IMR-90 (cell line): ENCODE data around the gene GPR39. TPM values are rescaled to one million over a fixed set of nuclear protein-coding genes. Genes with fewer than 3 reads are reported as not detected.

Experiments
- ATAC-seq: fragments of 200-7000 bp; cut with Tn5 transposase; 2 replicates; pipeline ENCODE4 v1.9.1; 2020; ENCODE audit warnings: low read depth, mild to moderate bottlenecking, moderate library complexity
- BruUV-seq: library from RNA; stranded (reverse); fragments of 400-500 nt; replicated peaks from 2 replicates; lab custom pipeline; 2021; lab: Mats Ljungman, UMichigan
- CTCF ChIA-PET: fragments of 300-600 bp; formaldehyde crosslinking; extraction: SDS; loops from one replicate; lab custom pipeline; 2021; ENCODE audit warnings: antibody characterized with exemption; lab: Yijun Ruan, JAX
- POLR2A ChIA-PET: fragments of 300-600 bp; sonication (Branson Sonifier 250); formaldehyde crosslinking; loops from one replicate; lab custom pipeline; 2022; ENCODE audit warnings: antibody characterized with exemption; ENCODE audit not compliant: unreplicated experiment; lab: Charles Lee
- DNase-seq: peaks from one replicate; pipeline ENCODE4 v3.0.0; 2013
- H2AFZ ChIP-seq: replicated peaks from 2 replicates; pipeline ENCODE3; 2013; ENCODE audit warnings: low read length, mild to moderate bottlenecking; ENCODE audit not compliant: poor library complexity
- H2AK5ac ChIP-seq: 2 replicates; pipeline ENCODE4 v1.6.1; 2013; ENCODE audit warnings: low read depth, low read length, inconsistent platforms
- H2AK9ac ChIP-seq: replicated peaks from 2 replicates; pipeline ENCODE3; 2013; ENCODE audit warnings: mild to moderate bottlenecking, low read depth, low read length, moderate library complexity; ENCODE audit not compliant: poor library complexity
- H2BK120ac ChIP-seq: 2 replicates; pipeline ENCODE4 v1.6.1; 2013; ENCODE audit warnings: low read depth, low read length, inconsistent platforms
- H2BK15ac ChIP-seq: 3 replicates; pipeline ENCODE4 v1.6.1; 2013; ENCODE audit warnings: low read depth, low read length, inconsistent platforms
- H2BK20ac ChIP-seq: 2 replicates; pipeline ENCODE4 v1.6.1; 2013; ENCODE audit warnings: low read depth, mild to moderate bottlenecking, inconsistent platforms, low read length, moderate library complexity
- H2BK5ac ChIP-seq: 2 replicates; pipeline ENCODE4 v1.6.1; 2013; ENCODE audit warnings: mild to moderate bottlenecking, low read depth, low read length, inconsistent platforms; ENCODE audit not compliant: poor library complexity, severe bottlenecking
- H3K14ac ChIP-seq: replicated peaks from 2 replicates; pipeline ENCODE4 v1.6.1; 2013; ENCODE audit warnings: low read depth, low read length, inconsistent platforms
- H3K18ac ChIP-seq: 2 replicates; pipeline ENCODE4 v1.6.1; 2013; ENCODE audit warnings: low read depth, low read length, control low read depth
- H3K23ac ChIP-seq: 2 replicates; pipeline ENCODE4 v1.6.1; 2013; ENCODE audit warnings: low read depth, low read length, inconsistent platforms
- H3K27ac ChIP-seq: 2 replicates; pipeline ENCODE4 v1.5.1; 2013; ENCODE audit warnings: mild to moderate bottlenecking, control low read depth, low read length; ENCODE audit not compliant: insufficient read depth
- H3K27me3 ChIP-seq: 2 replicates; pipeline ENCODE4 v1.6.1; 2013; ENCODE audit warnings: low read length; ENCODE audit not compliant: control insufficient read depth, insufficient read depth
- H3K36me3 ChIP-seq: 2 replicates; pipeline ENCODE4 v1.6.1; 2013; ENCODE audit warnings: low read length, mixed read lengths; ENCODE audit not compliant: control insufficient read depth, insufficient read depth
- H3K4ac ChIP-seq: 2 replicates; pipeline ENCODE4 v1.6.1; 2013; ENCODE audit warnings: low read depth, low read length, inconsistent platforms
- H3K4me1 ChIP-seq: 2 replicates; pipeline ENCODE4 v1.6.1; 2013; ENCODE audit warnings: low read length, mixed read lengths; ENCODE audit not compliant: control insufficient read depth, insufficient read depth
- H3K4me2 ChIP-seq: 2 replicates; pipeline ENCODE4 v1.6.1; 2013; ENCODE audit warnings: low read depth, mild to moderate bottlenecking, control low read depth, low read length, moderate library complexity
- H3K4me3 ChIP-seq: 2 replicates; pipeline ENCODE4 v1.5.1; 2013; ENCODE audit warnings: low read depth, mild to moderate bottlenecking, control low read depth, low read length, moderate library complexity; ENCODE audit not compliant: insufficient read depth
- H3K56ac ChIP-seq: 2 replicates; pipeline ENCODE4 v1.6.1; 2013; ENCODE audit warnings: low read length, inconsistent platforms; ENCODE audit not compliant: insufficient read depth; ENCODE audit errors: extremely low read depth
- H3K79me1 ChIP-seq, 2 experiments: 2 replicates each; pipeline ENCODE4 v1.6.1; 2013; ENCODE audit warnings: low read length in 2 of 2, inconsistent platforms in 1 of 2, low read depth in 1 of 2
- H3K9ac ChIP-seq: 2 replicates; pipeline ENCODE4 v1.6.1; 2013; ENCODE audit warnings: low read depth, low read length, control low read depth
- H3K9me1 ChIP-seq: 2 replicates; pipeline ENCODE4 v1.6.1; 2013; ENCODE audit warnings: low read length, inconsistent platforms; ENCODE audit not compliant: insufficient read depth
- H3K9me3 ChIP-seq: 2 replicates; pipeline ENCODE4 v1.6.1; 2013; ENCODE audit warnings: low read length; ENCODE audit not compliant: control insufficient read depth, insufficient read depth
- H4K20me1 ChIP-seq: 2 replicates; pipeline ENCODE4 v1.6.1; 2013; ENCODE audit warnings: low read length, inconsistent platforms; ENCODE audit not compliant: insufficient read depth
- H4K5ac ChIP-seq: 2 replicates; pipeline ENCODE4 v1.6.1; 2013; ENCODE audit warnings: mild to moderate bottlenecking, low read depth, low read length, control low read depth
- H4K8ac ChIP-seq, 2 experiments: 2 replicates each; pipeline ENCODE4 v1.6.1; 2013; ENCODE audit warnings: low read depth in 2 of 2, low read length in 2 of 2, control low read depth in 1 of 2, inconsistent platforms in 1 of 2
- H4K91ac ChIP-seq: 2 replicates; pipeline ENCODE4 v1.6.1; 2013; ENCODE audit warnings: low read depth, low read length, inconsistent platforms; ENCODE audit not compliant: insufficient read depth
- MAFK ChIP-seq: IDR thresholded peaks from 2 replicates; pipeline ENCODE4 v1.6.1; 2012; ENCODE audit warnings: low read depth, low read length, improper control_type of control experiment
- NFE2L2 ChIP-seq: fragments of 150-350 bp; IDR thresholded peaks from 2 replicates; pipeline ENCODE4 v1.6.1; 2016; ENCODE audit warnings: low read depth, mild to moderate bottlenecking, low read length
- RAD21 ChIP-seq: IDR thresholded peaks from 2 replicates; pipeline ENCODE4 v1.6.1; 2012; ENCODE audit warnings: low read length, improper control_type of control experiment
- RCOR1 ChIP-seq: IDR thresholded peaks from 2 replicates; pipeline ENCODE4 v1.6.1; 2012; ENCODE audit warnings: mild to moderate bottlenecking, low read length, improper control_type of control experiment; ENCODE audit not compliant: insufficient replicate concordance
- WGBS, 2 experiments: methylation state at CpG; one replicate each; pipeline versions ENCODE4 v1.1.5 to v1.1.7; 2013; ENCODE audit warnings: missing lambda C conversion rate in 2 of 2; ENCODE audit not compliant: insufficient read length in 1 of 2; ENCODE audit errors: extremely low coverage in 2 of 2; 5-methylcytosine and 5-hydroxymethylcytosine counted together
- dilution Hi-C: fragments of 300-500 bp; cut with HindIII; formaldehyde crosslinking; loops from one replicate; pipeline ENCODE4 v1.14.3; 2018; ENCODE audit warnings: low sequenced_read_pairs; ENCODE audit not compliant: unreplicated experiment
- in situ Hi-C: fragments of 300-500 bp; cut with MboI; formaldehyde crosslinking; loops from 3 replicates; pipeline ENCODE4 v1.14.3; 2019; ENCODE audit warnings: low sequenced_read_pairs, inconsistent platforms, mixed read lengths
- intact Hi-C: fragments of 100-400 bp; cut with micrococcal nuclease; formaldehyde crosslinking; loops from 2 replicates; pipeline ENCODE4 v1.10.0; 2022
- polyA plus RNA-seq, 3 experiments: library from polyadenylated mRNA; depleted of rRNA; stranded (reverse); fragments of >200 nt; gene quantifications; 2 replicates each; pipeline ENCODE4 v1.2.3, GENCODE V29; 2012; ENCODE audit warnings: low replicate concordance in 1 of 3
- total RNA-seq: library from RNA; depleted of rRNA; stranded (reverse); fragments of >200 nt; gene quantifications from 2 replicates; pipeline ENCODE4 v1.2.3, GENCODE V29; 2012

The GPR39 gene
- total and polyA plus RNA-seq, 2 of the 4 experiments (the other 2 are of a cell fraction), result 4.4 to 9.0 TPM

- no peak overlapping the region for H3K56ac ChIP-seq
- H3K9me1 ChIP-seq, result no peaks in the 10 kb centered on the region
- no peak overlapping the region for H3K4me2 ChIP-seq
- no peaks in the 10 kb centered on the region for H3K79me1 ChIP-seq
- DNase-seq (no peak), ATAC-seq (no peak)
- no peak overlapping the region for H2AK9ac ChIP-seq
- no peak overlapping the region for H3K4ac ChIP-seq
- no peak overlapping the region for H2BK5ac ChIP-seq
- no peak overlapping the region for H4K91ac ChIP-seq
- intact Hi-C loops, result no loop called here
- CTCF ChIA-PET, result no interaction called here
- no TSS peak for BruUV-seq
- H2BK20ac ChIP-seq, result no peak overlapping the region
- no peak overlapping the region for H4K5ac ChIP-seq
- no peak overlapping the region for H2AFZ ChIP-seq
- in situ Hi-C loops, result no loop called here
- no peak overlapping the region for H3K14ac ChIP-seq
- no peak overlapping the region for H2BK120ac ChIP-seq
- H3K27ac ChIP-seq, result no peak overlapping the region
- no peaks in the 10 kb centered on the region for H3K9me3 ChIP-seq
- no peaks in the 10 kb centered on the region for H4K20me1 ChIP-seq
- WGBS, 2 experiments, result no CpG with 5 or more reads among the region's 6 CpGs
- dilution Hi-C loops, result no loop called here
- no peak overlapping the region for H3K9ac ChIP-seq
- TF ChIP-seq NFE2L2, result no peak
- TF ChIP-seq MAFK, result no peak
- TF ChIP-seq RCOR1, result no peak
- no peak for TF ChIP-seq RAD21
- H3K23ac ChIP-seq, result no peak overlapping the region
- H3K18ac ChIP-seq, result no peak overlapping the region
- H2BK15ac ChIP-seq, result no peak overlapping the region
- POLR2A ChIA-PET, result no interaction called here
- no peak overlapping the region for H4K8ac ChIP-seq
- no peak overlapping the region for H2AK5ac ChIP-seq
- H3K4me1 ChIP-seq, result no peaks in the 10 kb centered on the region
- no peaks in the 10 kb centered on the region for H3K27me3 ChIP-seq
- H3K36me3 ChIP-seq, result no peaks in the 10 kb centered on the region
- no peak overlapping the region for H3K4me3 ChIP-seq
Observed at GRCh38 chr2:132488491-132488890, 71.9 kb downstream of the GPR39 start.
